Measurements from ENCODE around the gene RAB11FIP4.

RAB11FIP4 gene

DNA sequence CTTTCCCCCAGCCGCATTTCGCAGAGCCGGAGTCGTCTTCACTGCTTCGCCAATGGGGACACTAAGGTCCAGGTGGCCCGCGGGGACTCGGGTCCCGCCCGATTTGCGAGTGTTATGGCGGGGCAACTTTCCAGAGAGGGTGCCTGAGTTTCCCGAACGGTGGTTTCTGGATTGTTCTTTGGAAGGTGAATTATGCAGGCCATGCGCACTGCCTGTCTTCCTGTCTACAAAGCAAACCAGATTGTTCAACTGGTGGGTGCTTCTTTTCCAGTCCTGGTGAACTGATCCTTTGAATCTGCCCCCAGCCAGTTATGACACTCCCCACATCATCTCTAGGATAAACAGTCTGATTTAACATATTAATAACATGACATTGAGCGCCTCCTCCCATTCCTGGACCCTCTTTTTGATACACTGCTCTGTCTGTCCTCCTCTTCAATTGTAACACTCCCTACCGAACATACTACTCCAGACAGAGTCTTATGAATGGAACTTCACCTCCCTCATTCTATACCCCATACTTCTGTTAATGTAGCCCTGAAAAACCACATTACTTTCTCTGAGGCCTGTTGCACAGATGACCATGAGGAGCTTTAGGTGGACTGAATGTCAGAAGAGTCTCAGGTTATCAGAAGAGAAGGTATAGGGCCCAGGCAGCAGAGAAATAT is 159.0 kb downstream of the RAB11FIP4 start:
- TF ChIP-seq, protein P1, sequence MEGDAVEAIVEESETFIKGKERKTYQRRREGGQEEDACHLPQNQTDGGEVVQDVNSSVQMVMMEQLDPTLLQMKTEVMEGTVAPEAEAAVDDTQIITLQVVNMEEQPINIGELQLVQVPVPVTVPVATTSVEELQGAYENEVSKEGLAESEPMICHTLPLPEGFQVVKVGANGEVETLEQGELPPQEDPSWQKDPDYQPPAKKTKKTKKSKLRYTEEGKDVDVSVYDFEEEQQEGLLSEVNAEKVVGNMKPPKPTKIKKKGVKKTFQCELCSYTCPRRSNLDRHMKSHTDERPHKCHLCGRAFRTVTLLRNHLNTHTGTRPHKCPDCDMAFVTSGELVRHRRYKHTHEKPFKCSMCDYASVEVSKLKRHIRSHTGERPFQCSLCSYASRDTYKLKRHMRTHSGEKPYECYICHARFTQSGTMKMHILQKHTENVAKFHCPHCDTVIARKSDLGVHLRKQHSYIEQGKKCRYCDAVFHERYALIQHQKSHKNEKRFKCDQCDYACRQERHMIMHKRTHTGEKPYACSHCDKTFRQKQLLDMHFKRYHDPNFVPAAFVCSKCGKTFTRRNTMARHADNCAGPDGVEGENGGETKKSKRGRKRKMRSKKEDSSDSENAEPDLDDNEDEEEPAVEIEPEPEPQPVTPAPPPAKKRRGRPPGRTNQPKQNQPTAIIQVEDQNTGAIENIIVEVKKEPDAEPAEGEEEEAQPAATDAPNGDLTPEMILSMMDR (IDR thresholded peaks at IDR 0.05; ENCODE audit: borderline replicate concordance, insufficient read depth, low read depth, low read length) = no peak
- H3K4me3 ChIP-seq (ENCODE audit: low read depth, low read length) = peak overlapping the region; percentile 86

DNA sequence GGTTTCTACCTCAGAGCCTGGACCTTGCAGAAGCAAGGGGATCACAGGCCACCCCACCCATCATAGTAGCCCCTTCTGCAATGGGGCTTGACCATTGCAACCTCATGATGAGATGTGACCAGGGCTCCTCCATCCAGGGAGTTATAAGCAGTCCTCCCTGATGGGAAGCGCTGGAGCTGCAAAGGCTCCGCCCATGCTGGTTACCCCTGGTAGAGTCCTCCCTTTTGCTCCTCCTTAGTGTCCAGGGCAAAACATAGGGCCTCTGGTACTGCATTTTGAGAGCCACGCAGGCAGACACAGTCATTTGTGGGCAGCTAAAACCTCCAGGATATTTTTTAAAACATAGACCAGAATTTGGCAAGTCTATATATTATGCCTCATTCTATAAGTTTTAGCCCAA is 161.1 kb downstream of the RAB11FIP4 start:
- TF ChIP-seq, protein P1 (IDR thresholded peaks at IDR 0.05; ENCODE audit: borderline replicate concordance, insufficient read depth, low read depth, low read length) = no peak
- H3K4me3 ChIP-seq (ENCODE audit: low read depth, low read length) = no peak overlapping the region

DNA sequence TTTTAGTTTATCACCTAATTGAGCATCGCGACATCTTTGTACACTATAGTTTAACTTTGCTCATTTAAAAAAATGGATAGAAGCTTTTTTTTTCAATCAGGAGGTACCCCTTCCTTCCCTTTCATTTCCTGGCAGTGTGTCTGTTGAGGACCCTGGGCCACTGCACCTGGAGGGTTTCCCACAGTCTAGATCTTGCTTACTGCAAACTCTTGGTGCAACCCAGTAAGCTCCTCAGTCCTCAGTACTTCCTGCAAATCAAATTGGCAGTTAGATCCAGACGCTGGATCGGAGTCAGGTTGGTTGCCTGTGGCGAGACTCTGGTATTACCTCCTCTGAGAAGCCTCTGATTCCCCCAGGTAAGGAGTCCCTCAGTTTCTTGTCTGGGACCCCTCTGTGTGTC is 162.0 kb downstream of the RAB11FIP4 start:
- H3K4me3 ChIP-seq (ENCODE audit: low read depth, low read length) = no peak overlapping the region
- TF ChIP-seq, protein P1 (IDR thresholded peaks at IDR 0.05; ENCODE audit: borderline replicate concordance, insufficient read depth, low read depth, low read length) = no peak

DNA sequence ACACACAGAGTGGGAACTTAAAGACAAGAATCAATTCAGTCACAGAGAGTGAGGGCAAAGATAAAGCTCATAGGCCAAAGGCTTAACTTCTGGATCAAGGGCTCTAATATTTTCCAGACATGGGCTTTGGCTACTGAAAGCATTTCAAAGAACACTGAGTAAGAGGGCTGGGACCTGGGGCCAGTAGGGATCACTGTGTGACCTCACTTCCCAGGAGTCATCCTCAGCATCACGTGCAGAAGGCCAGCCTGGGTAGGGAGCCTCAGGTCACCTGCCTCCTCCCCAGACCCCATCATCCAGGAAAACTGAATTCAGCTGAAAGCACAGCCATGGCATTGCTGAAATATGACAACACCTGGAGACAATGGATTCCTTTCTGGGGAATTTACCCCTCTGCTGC is 163.5 kb downstream of the RAB11FIP4 start:
- no peak overlapping the region for H3K4me3 ChIP-seq (ENCODE audit: low read depth, low read length)
- TF ChIP-seq, protein P1 (IDR thresholded peaks at IDR 0.05; ENCODE audit: borderline replicate concordance, insufficient read depth, low read depth, low read length) = no peak

DNA sequence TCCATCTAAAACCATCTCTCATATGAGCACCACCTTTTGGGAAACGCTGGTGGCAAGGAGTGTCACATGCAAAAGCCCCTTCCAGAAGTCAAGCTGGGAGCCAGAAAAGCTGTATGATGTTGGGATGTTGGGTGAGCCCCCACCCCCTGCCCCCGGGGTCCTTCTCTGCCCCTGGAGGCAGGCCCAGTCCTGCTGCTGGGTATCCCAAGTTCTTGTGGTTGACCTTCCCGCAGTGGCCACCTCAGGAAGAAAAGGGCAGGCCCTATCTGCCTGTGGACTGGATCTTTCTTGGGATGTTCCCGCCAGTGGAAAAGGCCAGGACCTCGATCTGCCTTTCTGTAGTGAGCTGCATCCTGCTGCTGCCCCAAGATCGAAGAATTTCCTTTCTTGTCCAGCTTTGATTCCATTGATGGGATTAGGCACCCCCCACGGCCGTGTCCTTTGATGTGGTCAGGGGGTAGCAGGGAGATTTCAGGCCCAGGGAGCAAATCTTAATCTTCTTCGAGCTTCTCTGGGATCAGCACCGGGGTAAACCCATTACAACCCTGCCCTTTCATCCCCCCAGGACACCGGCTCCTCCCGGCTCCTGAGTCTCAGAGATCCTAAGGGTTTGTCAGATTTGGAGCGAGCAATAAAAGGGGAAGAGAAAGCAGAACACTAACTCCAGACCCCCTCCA is 165.6 kb downstream of the RAB11FIP4 start:
- TF ChIP-seq, protein P1 (IDR thresholded peaks at IDR 0.05; ENCODE audit: borderline replicate concordance, insufficient read depth, low read depth, low read length) = no peak
- H3K4me3 ChIP-seq (ENCODE audit: low read depth, low read length) = no peak overlapping the region

DNA sequence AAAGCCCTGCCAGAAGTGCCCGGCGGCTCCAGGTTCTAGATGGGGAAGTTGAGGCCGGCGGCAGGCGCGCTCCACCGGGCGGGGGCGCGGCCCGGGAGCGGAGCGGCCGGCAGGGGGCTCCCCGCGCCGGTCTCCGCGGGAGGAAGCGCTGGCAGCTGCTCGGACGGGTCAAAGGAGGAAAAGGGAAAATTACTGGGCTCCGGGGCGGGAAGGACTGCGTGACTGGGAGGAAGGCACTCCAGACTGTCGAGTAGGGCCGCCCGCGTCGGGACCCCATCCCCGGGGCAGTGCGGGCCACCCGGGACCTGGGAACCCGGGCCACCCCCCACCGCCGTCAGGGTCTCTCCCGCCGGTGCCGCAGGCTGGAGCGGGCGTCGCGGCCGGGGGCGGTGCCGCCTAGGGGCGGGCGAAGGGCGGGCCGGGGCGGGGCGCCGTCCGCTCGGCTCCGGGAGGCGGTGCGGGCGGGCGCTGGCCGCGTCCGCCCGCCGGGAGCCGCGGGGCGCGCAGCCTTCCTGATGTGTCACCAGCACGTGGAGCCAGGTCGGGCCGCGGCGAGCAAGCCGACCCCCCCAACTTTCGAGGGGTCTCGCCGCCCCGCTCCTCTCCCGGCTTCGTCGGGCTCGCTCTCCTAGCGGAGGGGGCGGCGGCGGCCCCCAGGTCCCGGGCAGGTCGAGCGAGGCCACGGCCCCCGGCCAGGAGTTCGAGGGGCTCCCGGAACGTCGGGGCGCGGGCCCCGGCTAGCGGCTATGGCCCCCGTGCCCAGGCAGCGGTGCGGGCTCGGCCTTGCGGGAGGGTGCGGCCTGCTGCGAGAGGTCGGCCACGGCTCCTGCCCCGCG is 167.5 kb downstream of the RAB11FIP4 start:
- H3K4me3 ChIP-seq (ENCODE audit: low read depth, low read length) = peak overlapping the region; percentile 53
- TF ChIP-seq, protein P1 (IDR thresholded peaks at IDR 0.05; ENCODE audit: borderline replicate concordance, insufficient read depth, low read depth, low read length) = peak; percentile 71

Data from GM12875 (cell line).